Hematopoietic multipotent progenitor cell treated with erythropoietin and hydrocortisone succinate and interleukin-3 and kit ligand, for 4 days (in vitro differentiated cells): Measurements from ENCODE around the gene EEF1A1.

Experiments used
- DNase-seq: peaks from one replicate; pipeline ENCODE4 v3.0.0-alpha.2; 2015

Gene EEF1A1

GRCh38 chr6:73503027-73503772 is 17.6 kb downstream of the EEF1A1 start:
- peak; percentile 66 for DNase-seq

DNA sequence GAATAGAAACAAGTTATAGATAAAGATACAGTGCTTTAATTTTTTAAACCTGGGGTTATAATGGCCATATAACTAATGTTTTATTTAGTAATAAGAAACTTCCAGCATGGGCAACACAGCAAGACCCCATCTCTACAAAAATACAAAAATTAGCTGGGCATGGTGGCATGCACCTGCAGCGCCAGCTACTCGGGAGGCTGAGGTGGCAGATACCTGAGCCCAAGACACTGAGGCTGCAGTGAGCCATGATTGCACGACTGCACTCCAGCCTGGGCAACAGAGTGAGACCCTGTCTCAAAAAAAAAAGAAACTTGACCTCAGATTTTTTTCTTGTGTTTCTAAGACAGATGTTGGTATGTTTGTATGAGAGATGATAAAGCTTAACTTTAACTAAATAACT is 22.9 kb downstream of the EEF1A1 start:
- DNase-seq, result no peak

DNA sequence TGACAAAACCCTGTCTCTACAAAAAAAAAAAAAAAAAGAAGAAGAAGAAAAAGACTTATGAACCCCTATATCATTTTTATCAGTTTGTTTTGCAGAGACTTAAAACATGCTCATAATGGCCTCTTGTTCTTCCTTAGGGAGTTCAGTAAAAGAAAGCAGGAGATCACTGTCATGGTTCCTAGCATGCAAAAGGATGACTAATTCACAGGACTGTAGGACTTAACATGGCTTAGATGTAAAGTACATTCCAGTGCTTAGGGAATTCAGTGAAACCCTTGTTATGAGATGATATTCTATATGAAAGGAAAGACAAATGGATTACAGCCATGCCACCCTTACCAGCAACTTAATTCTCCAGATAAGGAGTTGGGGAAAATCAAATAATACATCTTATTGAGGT is 29.5 kb downstream of the EEF1A1 start:
- no peak for DNase-seq

DNA sequence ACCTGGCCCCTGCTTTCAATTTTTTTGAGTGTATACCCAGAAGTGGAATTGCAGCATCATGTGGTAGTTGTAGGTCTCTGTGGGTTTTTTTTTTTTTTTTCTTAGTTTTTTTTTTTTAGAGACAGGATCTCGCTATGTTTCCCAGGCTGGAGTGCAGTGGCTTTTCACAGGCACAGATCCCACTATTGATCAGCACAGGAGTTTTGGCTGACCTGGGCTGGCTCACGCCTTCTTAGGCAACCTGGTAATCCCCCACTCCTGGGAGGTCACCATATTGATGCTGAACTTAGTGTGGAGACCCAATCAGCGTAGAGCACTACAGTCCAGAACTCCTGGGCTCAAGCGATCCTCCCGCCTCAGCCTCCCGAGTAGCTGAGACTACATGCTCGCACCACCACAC is 33.4 kb downstream of the EEF1A1 start:
- DNase-seq, result no peak

- DNase-seq, result no peak
These were observed 36.4 kb downstream of the EEF1A1 start for GRCh38 chr6:73484438-73484837.

DNA sequence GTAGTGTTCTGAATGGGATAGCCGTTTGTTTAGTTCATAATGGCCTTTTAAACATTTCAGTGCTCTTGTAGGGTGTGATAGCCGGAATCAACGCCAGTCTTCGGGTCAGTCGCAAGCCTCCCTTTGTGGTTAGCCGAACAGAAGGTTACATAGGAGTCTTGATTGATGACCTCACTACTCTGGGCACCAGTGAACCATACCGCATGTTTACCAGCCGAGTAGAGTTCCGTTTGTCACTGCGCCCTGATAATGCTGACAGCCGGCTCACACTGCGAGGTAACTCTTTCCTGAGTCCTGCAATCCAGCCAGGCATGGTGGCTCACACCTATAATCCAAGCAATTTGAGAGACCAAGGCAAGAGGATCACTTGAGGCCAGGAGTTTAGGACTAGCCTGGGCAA is 38.9 kb downstream of the EEF1A1 start:
- DNase-seq, result no peak

GRCh38 chr6:73477407-73477806 is 43.4 kb downstream of the EEF1A1 start:
- DNase-seq, result no peak

- no peak for DNase-seq
These were observed 44.1 kb downstream of the EEF1A1 start for GRCh38 chr6:73476723-73477122.

GRCh38 chr6:73471686-73472290 is 49.0 kb downstream of the EEF1A1 start:
- DNase-seq, result no peak
